Measurements from ENCODE around the gene HDLBP. TPM values are rescaled to one million over a fixed set of nuclear protein-coding genes. Genes with fewer than 3 reads are reported as not detected.

Gene HDLBP
- 226 and 240 TPM in 2 replicates for total RNA-seq

- intact Hi-C loops (cut with micrococcal nuclease) = loop anchor here (1.0 to 5.0 kb wide), 18 partner anchors 41 to 754 kb away; partner anchors contain the start of genes ATG4B, CAPN10, D2HGDH and DTYMK
Observed at GRCh38 chr2:241315093-241315878, at the start of gene HDLBP. Gene HDLBP (minus strand): TSS chr2:241315672. CDS start chr2:241266869, 48,803 bp downstream.

GRCh38 chr2:241364781-241365180 lies 49.3 kb upstream of the HDLBP start:
- intact Hi-C loops (cut with micrococcal nuclease) = no loop called here

- intact Hi-C loops (cut with micrococcal nuclease) = no loop called here
Observed at GRCh38 chr2:241363426-241363825, 48.0 kb upstream of the HDLBP start.

DNA sequence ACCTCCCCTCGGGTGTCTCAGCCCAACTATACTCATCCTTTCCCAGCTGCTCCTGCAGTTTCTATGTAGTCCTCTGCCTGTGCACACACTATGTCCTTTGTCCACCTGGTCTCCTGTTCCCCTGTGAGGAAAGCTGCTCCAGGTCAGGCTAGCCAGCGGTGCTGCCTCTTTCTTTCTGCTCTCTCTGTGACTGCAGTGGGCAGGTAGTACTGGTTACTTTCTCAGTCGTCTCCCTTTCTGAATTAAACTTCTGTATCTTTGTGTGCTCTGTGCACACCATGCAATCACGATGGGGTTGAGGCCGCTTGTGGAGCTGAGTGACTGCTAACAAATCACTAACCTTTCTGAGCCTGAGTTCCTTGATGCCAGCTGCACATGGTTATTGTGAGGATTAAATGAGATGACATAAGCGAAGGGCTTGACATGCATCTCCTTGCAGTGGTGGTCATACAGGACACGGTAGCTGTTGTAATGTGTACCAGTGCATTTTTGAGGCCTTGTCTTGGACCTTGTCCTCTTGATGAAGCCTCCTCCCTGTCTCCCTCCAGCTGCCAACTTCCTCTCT lies 44.1 kb upstream of the HDLBP start:
- intact Hi-C loops (cut with micrococcal nuclease) = loop anchor here (5.0 kb wide), 2 partner anchors 322 to 792 kb away; partner anchors contain the start of gene RNPEPL1

DNA sequence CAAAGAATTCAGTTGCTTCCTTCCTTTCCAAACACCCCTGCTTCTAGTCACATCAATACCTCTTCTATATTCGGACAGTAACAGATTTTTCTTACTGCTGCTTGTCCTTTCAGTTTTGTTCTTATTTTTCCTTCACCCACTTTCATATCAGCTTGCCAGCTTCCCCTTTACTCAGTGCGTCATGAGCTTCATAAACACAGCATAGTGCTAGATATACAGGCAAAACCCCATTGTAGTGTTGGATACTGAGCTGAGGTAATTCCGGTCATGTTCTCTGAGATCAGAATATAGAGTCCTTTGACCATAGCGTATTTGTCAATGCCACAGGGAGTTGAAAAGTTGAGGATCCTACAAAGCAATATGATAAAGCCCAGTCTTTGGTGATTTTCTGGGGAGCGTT lies 43.0 kb upstream of the HDLBP start:
- intact Hi-C loops (cut with micrococcal nuclease) = loop anchor here (5.0 kb wide), 2 partner anchors 321 to 791 kb away; partner anchors contain the start of gene RNPEPL1

DNA sequence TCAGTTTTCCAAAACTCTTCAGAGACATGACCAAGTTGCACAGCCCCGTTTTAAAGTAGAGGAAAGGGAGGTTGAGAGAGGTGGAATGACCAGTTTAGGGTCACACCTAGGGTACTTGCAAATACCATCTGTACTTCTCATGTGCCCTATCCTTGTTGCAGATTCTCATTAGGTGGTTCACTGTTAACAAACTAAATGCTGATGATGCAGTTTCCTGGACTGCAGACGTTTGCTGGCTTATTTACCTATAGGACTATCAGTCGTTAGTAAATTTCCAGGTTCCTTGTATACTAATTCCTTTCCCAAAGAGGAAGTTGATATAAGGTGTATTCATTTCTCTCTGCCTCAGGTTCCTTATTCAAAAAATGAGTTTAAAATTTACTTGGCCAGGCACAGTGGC lies 42.1 kb upstream of the HDLBP start:
- intact Hi-C loops (cut with micrococcal nuclease) = loop anchor here (2.0 to 5.0 kb wide), 6 partner anchors 85 to 790 kb away; partner anchors contain the start of genes D2HGDH and RNPEPL1

GRCh38 chr2:241356871-241357260 lies 41.4 kb upstream of the HDLBP start:
- intact Hi-C loops (cut with micrococcal nuclease) = loop anchor here (1.0 to 5.0 kb wide), 15 partner anchors 42 to 790 kb away; partner anchors contain the start of genes D2HGDH, HDLBP, ING5 and MTERF4

- intact Hi-C loops (cut with micrococcal nuclease) = loop anchor here (1.0 to 5.0 kb wide), 16 partner anchors 41 to 789 kb away; partner anchors contain the start of genes D2HGDH, DTYMK, HDLBP and ING5
Observed at GRCh38 chr2:241355983-241356870, 40.8 kb upstream of the HDLBP start, which contains the start of gene FARP2. Gene FARP2 (plus strand): TSS chr2:241356285. CDS start chr2:241373108, 16,823 bp downstream.

DNA sequence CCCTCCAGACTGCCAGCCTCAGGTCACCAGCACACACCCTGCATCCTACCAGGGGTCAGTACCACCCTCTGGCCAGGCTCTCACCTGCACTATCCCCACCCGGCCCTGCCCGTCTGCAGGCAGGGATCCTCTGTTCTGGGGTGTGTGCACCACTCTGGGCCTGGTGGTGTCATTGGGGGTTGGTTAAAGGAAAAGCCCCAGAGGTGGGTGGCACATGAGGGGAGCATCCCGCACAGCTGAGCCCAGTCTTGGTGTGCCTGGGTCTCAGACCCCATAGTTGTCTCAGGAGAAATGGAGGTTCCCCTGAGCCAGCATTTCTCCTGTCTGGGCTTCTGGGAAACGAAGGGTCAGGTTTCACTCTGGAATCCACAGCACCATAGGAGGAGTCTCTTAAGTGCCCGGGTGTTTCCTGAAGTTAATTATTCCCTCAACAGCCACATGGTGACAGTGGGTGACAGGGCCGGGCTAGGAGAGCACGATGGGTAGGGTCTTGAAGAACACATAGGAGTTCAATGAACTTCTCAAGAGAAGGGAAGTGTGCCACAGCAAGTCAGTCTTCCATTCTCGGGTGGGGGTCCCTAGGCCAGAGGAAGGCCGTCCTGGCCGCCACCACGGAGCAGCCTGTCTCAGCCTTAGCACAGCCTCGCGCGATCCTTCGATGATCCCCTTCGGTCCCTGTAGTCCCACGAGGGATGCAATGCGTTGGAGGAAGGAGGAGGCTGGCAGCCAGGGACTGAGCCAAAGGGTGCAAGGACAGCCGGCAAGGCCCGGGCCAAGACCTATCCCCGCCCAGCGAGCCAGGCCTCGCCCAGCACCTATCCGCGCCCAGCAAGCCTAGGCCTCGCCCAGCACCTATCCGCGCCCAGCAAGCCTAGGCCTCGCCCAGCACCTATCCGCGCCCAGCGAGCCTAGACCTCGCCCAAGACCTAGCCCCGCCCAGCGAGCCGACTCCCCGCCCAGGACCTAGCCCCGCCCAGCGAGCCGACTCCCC lies 39.5 kb upstream of the HDLBP start:
- intact Hi-C loops (cut with micrococcal nuclease) = loop anchor here (1.0 to 5.0 kb wide), 3 partner anchors 318 to 788 kb away; partner anchors contain the start of genes DTYMK and RNPEPL1

- intact Hi-C loops (cut with micrococcal nuclease) = no loop called here
Observed at GRCh38 chr2:241352227-241352626, 36.8 kb upstream of the HDLBP start.

DNA sequence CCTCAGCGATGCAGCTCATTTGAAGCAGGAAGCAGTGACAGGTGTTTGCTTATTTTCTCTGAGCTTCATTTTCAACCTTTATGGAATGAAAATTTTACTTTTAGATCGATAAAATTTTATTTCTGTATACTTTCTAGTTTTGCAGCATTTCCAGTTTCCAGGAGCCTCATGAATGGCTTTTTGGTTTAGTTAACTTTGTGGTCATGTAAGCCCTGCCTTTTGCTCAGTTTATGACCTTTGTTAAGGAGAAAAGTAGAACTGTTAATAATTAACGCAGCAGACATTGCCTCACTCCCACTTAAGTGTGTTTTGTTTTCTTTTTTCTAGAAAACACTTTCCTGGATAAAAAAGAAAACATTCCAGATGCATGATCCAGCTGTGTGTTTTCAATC lies 36.2 kb upstream of the HDLBP start:
- intact Hi-C loops (cut with micrococcal nuclease) = no loop called here

GRCh38 chr2:241350878-241351639 lies 35.6 kb upstream of the HDLBP start:
- intact Hi-C loops (cut with micrococcal nuclease) = no loop called here

GRCh38 chr2:241350530-241350877 lies 35.0 kb upstream of the HDLBP start:
- intact Hi-C loops (cut with micrococcal nuclease) = no loop called here

DNA sequence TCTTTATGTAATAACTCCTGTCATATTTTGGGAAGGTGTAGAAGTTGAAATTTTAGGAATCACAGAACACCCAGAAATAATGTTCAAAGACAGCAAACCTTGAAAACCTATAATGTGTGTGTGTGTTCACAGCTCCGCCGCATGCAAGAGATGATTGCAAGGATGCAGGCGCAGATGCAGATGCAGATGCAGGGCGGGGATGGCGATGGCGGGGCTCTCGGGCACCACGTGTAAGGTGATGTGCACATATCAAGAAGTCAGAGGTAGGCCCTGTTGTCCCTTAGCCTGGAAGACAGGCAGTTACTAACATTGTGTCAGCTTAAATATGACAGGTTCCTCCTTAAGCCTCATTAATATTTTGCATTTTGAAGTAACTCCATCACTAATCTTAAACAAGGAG lies 34.5 kb upstream of the HDLBP start:
- intact Hi-C loops (cut with micrococcal nuclease) = no loop called here

- intact Hi-C loops (cut with micrococcal nuclease) = no loop called here
Observed at GRCh38 chr2:241344925-241345651, 29.6 kb upstream of the HDLBP start.

DNA sequence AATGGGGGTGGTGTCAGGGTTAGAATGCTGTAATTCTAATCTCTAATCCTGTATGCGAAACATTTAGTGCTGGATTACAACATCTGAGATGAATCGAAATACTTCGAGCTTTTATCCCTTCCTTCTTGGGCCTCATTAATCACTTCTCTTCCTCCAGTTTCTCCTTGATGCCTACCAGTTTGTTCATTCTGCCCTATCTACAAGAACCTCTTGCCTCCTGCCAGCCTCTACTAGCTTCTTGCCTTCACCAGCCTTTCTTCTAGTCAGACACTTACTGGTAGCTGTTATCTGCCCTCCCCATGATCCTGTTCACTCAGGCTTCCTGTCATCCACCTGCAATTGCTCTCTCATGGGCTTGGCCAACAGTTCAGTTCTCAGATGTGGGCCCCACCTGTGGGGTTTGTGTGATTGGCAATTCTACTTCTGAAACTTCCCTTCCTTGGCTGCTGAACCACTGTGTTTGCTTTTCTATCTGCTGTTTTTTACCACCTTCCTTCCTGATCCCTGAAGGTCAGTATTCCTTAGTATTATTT lies 25.2 kb upstream of the HDLBP start:
- intact Hi-C loops (cut with micrococcal nuclease) = no loop called here

DNA sequence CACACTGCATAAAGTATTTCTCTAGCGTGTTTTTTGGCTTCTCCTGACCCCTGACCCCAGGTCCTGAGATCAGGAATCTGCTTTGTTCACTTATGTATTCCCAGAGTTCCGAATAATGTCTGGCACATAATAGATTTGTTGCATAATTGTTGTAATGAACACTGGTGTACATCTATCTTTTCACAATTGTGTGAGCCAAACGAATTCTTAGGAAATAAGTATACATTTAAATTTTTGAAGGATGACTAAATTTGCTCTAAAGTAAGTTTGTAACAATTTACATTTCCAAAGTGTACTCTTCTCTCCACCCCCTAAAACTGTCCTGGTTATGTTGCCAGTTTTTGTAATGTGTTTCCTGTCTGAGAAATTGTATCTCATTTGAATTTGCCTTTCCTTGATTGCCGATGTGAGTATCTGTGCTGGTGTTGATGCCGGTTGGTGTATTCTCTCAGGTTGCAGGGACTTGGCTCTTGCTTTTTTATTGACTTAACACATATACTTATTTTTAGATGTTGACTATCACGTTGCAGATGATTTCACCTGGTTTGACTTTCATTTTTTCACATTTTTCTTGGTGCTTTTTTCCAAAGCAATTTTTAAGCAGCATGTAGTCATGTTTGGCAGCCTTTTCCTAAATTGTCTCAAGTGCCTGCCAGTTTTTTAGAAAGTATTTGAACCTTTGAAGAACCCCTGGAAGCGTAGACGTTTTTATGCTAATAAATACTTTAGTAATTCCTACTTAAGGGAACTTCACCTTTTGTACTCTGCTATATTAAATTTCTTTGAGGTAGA lies 24.6 kb upstream of the HDLBP start:
- intact Hi-C loops (cut with micrococcal nuclease) = no loop called here
